HG02623 (cell line): ENCODE data around the gene MED13L.

Experiments used
- ATAC-seq: cut with Tn5 transposase; IDR thresholded peaks from one replicate; pipeline ENCODE4 v1.9.1; 2021; ENCODE audit warnings: moderate library complexity; ENCODE audit not compliant: unreplicated experiment

Gene MED13L

GRCh38 chr12:116280595-116281290 lies 3.2 kb upstream of the MED13L start:
- ATAC-seq = no peak

- no peak for ATAC-seq
Observed at GRCh38 chr12:116278667-116279066, 1.2 kb upstream of the MED13L start.

GRCh38 chr12:116278279-116278626 lies 760 bp upstream of the MED13L start:
- no peak for ATAC-seq

GRCh38 chr12:116276652-116277466 lies 634 bp downstream of the MED13L start:
- ATAC-seq = peak; percentile 33

GRCh38 chr12:116274551-116275375 lies 2.7 kb downstream of the MED13L start:
- no peak for ATAC-seq

- no peak for ATAC-seq
Observed at GRCh38 chr12:116273813-116274550, 3.5 kb downstream of the MED13L start.

GRCh38 chr12:116267948-116268347 lies 9.5 kb downstream of the MED13L start:
- ATAC-seq = no peak

GRCh38 chr12:116266631-116267349 lies 10.7 kb downstream of the MED13L start:
- no peak for ATAC-seq

GRCh38 chr12:116266168-116266601 lies 11.3 kb downstream of the MED13L start:
- ATAC-seq = no peak

GRCh38 chr12:116265351-116266147 lies 11.9 kb downstream of the MED13L start:
- ATAC-seq = no peak

GRCh38 chr12:116264525-116265070 lies 12.9 kb downstream of the MED13L start:
- no peak for ATAC-seq

GRCh38 chr12:116263844-116264243 lies 13.6 kb downstream of the MED13L start:
- no peak for ATAC-seq

GRCh38 chr12:116263431-116263830 lies 14.1 kb downstream of the MED13L start:
- ATAC-seq = no peak

- ATAC-seq = no peak
Observed at GRCh38 chr12:116262741-116263140, 14.8 kb downstream of the MED13L start.

- no peak for ATAC-seq
Observed at GRCh38 chr12:116261525-116262100, 15.9 kb downstream of the MED13L start.

- ATAC-seq = no peak
Observed at GRCh38 chr12:116259800-116260577, 17.5 kb downstream of the MED13L start.

- no peak for ATAC-seq
Observed at GRCh38 chr12:116257826-116258225, 19.7 kb downstream of the MED13L start.

GRCh38 chr12:116257215-116257614 lies 20.3 kb downstream of the MED13L start:
- no peak for ATAC-seq
